ENCODE results near the gene AOPEP.

DNA sequence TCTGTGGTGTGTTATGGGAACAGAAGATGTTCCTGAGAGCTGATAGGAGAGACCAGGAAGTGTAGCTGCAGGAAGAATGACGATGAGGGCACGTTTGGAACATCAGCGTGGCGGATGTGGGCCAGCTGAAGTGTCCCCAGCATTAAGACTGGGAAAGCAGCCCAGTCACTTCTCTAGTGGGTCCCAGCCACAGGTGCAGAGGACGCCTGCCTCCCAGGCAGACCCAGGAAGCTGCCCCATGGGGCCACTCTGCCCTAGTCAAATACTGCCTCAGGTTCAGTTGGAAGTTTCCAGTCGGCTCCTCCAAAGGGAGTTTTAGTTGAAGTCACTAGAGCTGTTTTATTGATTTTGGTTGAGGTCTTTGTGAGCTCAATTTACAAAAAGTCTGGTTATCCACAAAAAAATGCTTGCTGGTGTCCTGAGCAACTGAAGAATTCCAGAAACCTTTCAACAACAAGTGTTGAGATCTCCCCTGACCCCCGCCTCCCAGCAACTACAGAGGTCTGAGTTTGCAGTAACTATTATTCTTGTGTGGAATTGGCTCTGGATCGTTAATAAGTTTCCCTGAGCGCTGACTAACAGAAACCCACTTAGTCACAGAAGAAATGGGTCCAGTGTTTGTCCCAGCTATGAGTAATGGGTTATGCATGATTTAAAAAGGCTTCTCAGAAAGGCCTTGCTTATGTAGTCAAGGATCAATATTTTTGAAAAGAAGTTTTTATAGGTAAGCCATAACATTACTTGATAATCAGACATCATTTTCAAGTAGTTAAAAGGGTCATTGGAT lies 296.9 kb downstream of the AOPEP start:
- TF ChIP-seq, protein P1, sequence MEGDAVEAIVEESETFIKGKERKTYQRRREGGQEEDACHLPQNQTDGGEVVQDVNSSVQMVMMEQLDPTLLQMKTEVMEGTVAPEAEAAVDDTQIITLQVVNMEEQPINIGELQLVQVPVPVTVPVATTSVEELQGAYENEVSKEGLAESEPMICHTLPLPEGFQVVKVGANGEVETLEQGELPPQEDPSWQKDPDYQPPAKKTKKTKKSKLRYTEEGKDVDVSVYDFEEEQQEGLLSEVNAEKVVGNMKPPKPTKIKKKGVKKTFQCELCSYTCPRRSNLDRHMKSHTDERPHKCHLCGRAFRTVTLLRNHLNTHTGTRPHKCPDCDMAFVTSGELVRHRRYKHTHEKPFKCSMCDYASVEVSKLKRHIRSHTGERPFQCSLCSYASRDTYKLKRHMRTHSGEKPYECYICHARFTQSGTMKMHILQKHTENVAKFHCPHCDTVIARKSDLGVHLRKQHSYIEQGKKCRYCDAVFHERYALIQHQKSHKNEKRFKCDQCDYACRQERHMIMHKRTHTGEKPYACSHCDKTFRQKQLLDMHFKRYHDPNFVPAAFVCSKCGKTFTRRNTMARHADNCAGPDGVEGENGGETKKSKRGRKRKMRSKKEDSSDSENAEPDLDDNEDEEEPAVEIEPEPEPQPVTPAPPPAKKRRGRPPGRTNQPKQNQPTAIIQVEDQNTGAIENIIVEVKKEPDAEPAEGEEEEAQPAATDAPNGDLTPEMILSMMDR (conservative IDR thresholded peaks at IDR 0.05 in 1 of 2, IDR thresholded peaks at IDR 0.05 in 1 of 2; ENCODE audit: extremely low read depth in 1 of 2, insufficient read depth in 1 of 2, low read depth in 1 of 2, low read length in 2 of 2), result no peak
- no peak for TF ChIP-seq EZH2 (IDR thresholded peaks at IDR 0.05; ENCODE audit: borderline replicate concordance, low read length)

All from mammary epithelial cell (primary cell).